ENCODE data around the gene SYT6. TPM values are rescaled to one million over a fixed set of nuclear protein-coding genes. Genes with fewer than 3 reads are reported as not detected.
A peak's percentile ranks its signal among the peaks of the same experiment; 100 is the strongest.

The SYT6 gene
- polyA plus RNA-seq, 3 donors, result 0.01 TPM; not detected in 2

GRCh38 chr1:114199017-114199594, 45.4 kb upstream of the SYT6 start:
- no peak overlapping the region for H3K4me3 ChIP-seq (replicated peaks in 1 of 3; ENCODE audit: low read depth in 2 of 3, low read length in 3 of 3)
- H3K4me3 Mint-ChIP-seq, result no peak overlapping the region
- no peak for DNase-seq
- peaks cover 21% of the 10 kb centered on the region for H3K4me1 Mint-ChIP-seq
- H3K27ac ChIP-seq (ENCODE audit: low read depth in 1 of 2, low read length in 2 of 2), result no peak overlapping the region
- WGBS (ENCODE audit: insufficient coverage), result no CpG with 5 or more reads among the region's 3 CpGs
- no peak overlapping the region for H3K9ac ChIP-seq (ENCODE audit: insufficient read depth, low read length, poor library complexity, severe bottlenecking)
- H3K4me2 ChIP-seq (replicated peaks; ENCODE audit: extremely low read depth, low read length, poor library complexity, severe bottlenecking), result no peak overlapping the region
- H3K79me2 ChIP-seq (ENCODE audit: insufficient read depth, low read length), result no peaks in the 10 kb centered on the region
- H3K36me3 ChIP-seq (replicated peaks in 1 of 2; ENCODE audit: control insufficient read depth in 1 of 2, insufficient read depth in 2 of 2, low read length in 2 of 2), result no peaks in the 10 kb centered on the region
- intact Hi-C loops (cut with micrococcal nuclease), result no loop called here
- peaks cover 14 to 23% of the 10 kb centered on the region in 2 donors for H3K27me3 ChIP-seq (ENCODE audit: control insufficient read depth in 2 of 2, insufficient read depth in 2 of 2, low read length in 2 of 2)
- TF ChIP-seq CTCF (IDR thresholded peaks at IDR 0.05), result no peak
- H3K9me3 Mint-ChIP-seq, result peaks cover 0 to 14% (median 0%) of the 10 kb centered on the region in 7 donors
- H4K20me1 ChIP-seq (ENCODE audit: insufficient read depth, low read length), result no peaks in the 10 kb centered on the region
- H3K27me3 Mint-ChIP-seq (ENCODE audit: low read depth in 3 of 3), result peaks cover 24 to 46% (median 37%) of the 10 kb centered on the region in 3 donors
- no peaks in the 10 kb centered on the region for H3K36me3 Mint-ChIP-seq
- H2AFZ ChIP-seq (ENCODE audit: insufficient read depth, low read depth, low read length, poor library complexity, severe bottlenecking), result no peak overlapping the region
- peaks cover 10 to 17% of the 10 kb centered on the region in 2 donors for H3K4me1 ChIP-seq (ENCODE audit: control insufficient read depth in 1 of 2, insufficient read depth in 2 of 2, low read length in 2 of 2)
- H3K9me3 ChIP-seq (replicated peaks in 1 of 2; ENCODE audit: control insufficient read depth in 1 of 2, insufficient read depth in 1 of 2, low read length in 2 of 2), result no peaks in the 10 kb centered on the region
- peak overlapping the region in 1 of 7 donors; percentile 26 for H3K27ac Mint-ChIP-seq

- H3K4me3 Mint-ChIP-seq, result peak overlapping the region in 1 of 2 donors; percentile 13
- DNase-seq, result no peak
Measured at GRCh38 chr1:114196992-114197907, 43.6 kb upstream of the SYT6 start.

More at GRCh38 chr1:114196992-114197907, 43.6 kb upstream of the SYT6 start:
- Mint-ChIP-seq H3K27ac (no peak overlapping the region), H3K9me3 (peaks cover 0 to 16% (median 0%) of the 10 kb centered on the region in 7 donors), H3K27me3 (ENCODE audit: low read depth in 3 of 3) (peaks cover 17 to 39% (median 24%) of the 10 kb centered on the region in 3 donors), H3K36me3 (no peaks in the 10 kb centered on the region), H3K4me1 (peaks cover 21% of the 10 kb centered on the region)
- no peak for TF ChIP-seq CTCF (IDR thresholded peaks at IDR 0.05)
- Histone ChIP-seq H3K4me1 (ENCODE audit: control insufficient read depth in 1 of 2, insufficient read depth in 2 of 2, low read length in 2 of 2) (peaks cover 10 to 17% of the 10 kb centered on the region in 2 donors), H3K9ac (ENCODE audit: insufficient read depth, low read length, poor library complexity, severe bottlenecking) (no peak overlapping the region), H2AFZ (ENCODE audit: insufficient read depth, low read depth, low read length, poor library complexity, severe bottlenecking) (no peak overlapping the region), H3K4me2 (replicated peaks; ENCODE audit: extremely low read depth, low read length, poor library complexity, severe bottlenecking) (no peak overlapping the region), H3K36me3 (replicated peaks in 1 of 2; ENCODE audit: control insufficient read depth in 1 of 2, insufficient read depth in 2 of 2, low read length in 2 of 2) (no peaks in the 10 kb centered on the region), H3K27me3 (ENCODE audit: control insufficient read depth in 2 of 2, insufficient read depth in 2 of 2, low read length in 2 of 2) (peaks cover 11 to 20% of the 10 kb centered on the region in 2 donors), H3K4me3 (replicated peaks in 1 of 3; ENCODE audit: low read depth in 2 of 3, low read length in 3 of 3) (no peak overlapping the region), H3K9me3 (replicated peaks in 1 of 2; ENCODE audit: control insufficient read depth in 1 of 2, insufficient read depth in 1 of 2, low read length in 2 of 2) (no peaks in the 10 kb centered on the region), H4K20me1 (ENCODE audit: insufficient read depth, low read length) (no peaks in the 10 kb centered on the region), H3K79me2 (ENCODE audit: insufficient read depth, low read length) (no peaks in the 10 kb centered on the region), H3K27ac (ENCODE audit: low read depth in 1 of 2, low read length in 2 of 2) (no peak overlapping the region)
- intact Hi-C loops (cut with micrococcal nuclease), result no loop called here
- WGBS (ENCODE audit: insufficient coverage), result 88% methylated on average over 2 of the region's 3 CpGs

All from CD14-positive monocyte (primary cell).